Loucy (cell line): ENCODE measurements around the gene ATP8B3.

Source experiments
- H2AFZ ChIP-seq: fragments of 200-600 bp; sonication (generic); 2 replicates; pipeline ENCODE4 v1.6.0; 2016; ENCODE audit warnings: antibody characterized with exemption, mild to moderate bottlenecking, low read length, moderate library complexity
- H3F3A ChIP-seq: fragments of 200-600 bp; 2 replicates; pipeline ENCODE4 v1.6.0; 2016; ENCODE audit warnings: antibody characterized with exemption, low read depth, mild to moderate bottlenecking
- H3K27me3 ChIP-seq: fragments of 200-600 bp; sonication (generic); 2 replicates; pipeline ENCODE4 v1.6.1; 2014; ENCODE audit warnings: low read length, mild to moderate bottlenecking; ENCODE audit not compliant: insufficient read depth, poor library complexity, severe bottlenecking
- H3K36me3 ChIP-seq: fragments of 200-600 bp; sonication (generic); 2 replicates; pipeline ENCODE4 v1.6.1; 2016; ENCODE audit warnings: low read length; ENCODE audit not compliant: insufficient read depth
- H3K4me1 ChIP-seq: fragments of 200-600 bp; sonication (generic); 2 replicates; pipeline ENCODE4 v1.5.1; 2014; ENCODE audit warnings: low read length, mild to moderate bottlenecking; ENCODE audit not compliant: insufficient read depth, poor library complexity, severe bottlenecking
- H3K4me2 ChIP-seq: fragments of 200-600 bp; sonication (generic); 2 replicates; pipeline ENCODE4 v1.6.0; 2014; ENCODE audit warnings: antibody characterized with exemption, low read length, low read depth, mild to moderate bottlenecking; ENCODE audit not compliant: poor library complexity, severe bottlenecking
- H3K4me3 ChIP-seq: fragments of 200-600 bp; sonication (generic); 2 replicates; pipeline ENCODE4 v1.5.1; 2014; ENCODE audit warnings: low read length, mild to moderate bottlenecking, mixed read lengths; ENCODE audit not compliant: poor library complexity, severe bottlenecking
- H3K79me2 ChIP-seq: fragments of 200-600 bp; sonication (generic); 2 replicates; pipeline ENCODE4 v1.6.1; 2014; ENCODE audit warnings: low read length; ENCODE audit not compliant: insufficient read depth
- H3K9ac ChIP-seq: fragments of 200-600 bp; sonication (generic); 2 replicates; pipeline ENCODE4 v1.6.0; 2014; ENCODE audit warnings: mild to moderate bottlenecking, low read depth, low read length, moderate library complexity; ENCODE audit not compliant: poor library complexity, severe bottlenecking
- H3K9me2 ChIP-seq: fragments of 200-600 bp; sonication (generic); replicated peaks from 2 replicates; pipeline ENCODE4 v1.6.1; 2016; ENCODE audit warnings: low read depth, low read length, mixed read lengths
- H3K9me3 ChIP-seq: fragments of 200-600 bp; sonication (generic); 2 replicates; pipeline ENCODE4 v1.6.1; 2014; ENCODE audit warnings: mild to moderate bottlenecking, antibody characterized with exemption, low read length, low read depth; ENCODE audit not compliant: insufficient read depth
- H4K20me1 ChIP-seq: fragments of 200-600 bp; sonication (generic); 2 replicates; pipeline ENCODE4 v1.6.0; 2014; ENCODE audit warnings: antibody characterized with exemption, low read length, mild to moderate bottlenecking; ENCODE audit not compliant: insufficient read depth, poor library complexity, severe bottlenecking
- EZH2phosphoT487 ChIP-seq: fragments of 200-600 bp; IDR thresholded peaks from 2 replicates; pipeline ENCODE4 v1.6.1; 2018; ENCODE audit warnings: antibody characterized with exemption, mild to moderate bottlenecking, moderate library complexity, borderline replicate concordance
- TF ChIP-seq, protein P1 (sequence below): fragments of 200-600 bp; sonication (generic); conservative IDR thresholded peaks from 2 replicates; pipeline ENCODE4 v1.5.1; 2014; ENCODE audit warnings: mild to moderate bottlenecking, antibody characterized with exemption, low read length

The ATP8B3 gene

DNA sequence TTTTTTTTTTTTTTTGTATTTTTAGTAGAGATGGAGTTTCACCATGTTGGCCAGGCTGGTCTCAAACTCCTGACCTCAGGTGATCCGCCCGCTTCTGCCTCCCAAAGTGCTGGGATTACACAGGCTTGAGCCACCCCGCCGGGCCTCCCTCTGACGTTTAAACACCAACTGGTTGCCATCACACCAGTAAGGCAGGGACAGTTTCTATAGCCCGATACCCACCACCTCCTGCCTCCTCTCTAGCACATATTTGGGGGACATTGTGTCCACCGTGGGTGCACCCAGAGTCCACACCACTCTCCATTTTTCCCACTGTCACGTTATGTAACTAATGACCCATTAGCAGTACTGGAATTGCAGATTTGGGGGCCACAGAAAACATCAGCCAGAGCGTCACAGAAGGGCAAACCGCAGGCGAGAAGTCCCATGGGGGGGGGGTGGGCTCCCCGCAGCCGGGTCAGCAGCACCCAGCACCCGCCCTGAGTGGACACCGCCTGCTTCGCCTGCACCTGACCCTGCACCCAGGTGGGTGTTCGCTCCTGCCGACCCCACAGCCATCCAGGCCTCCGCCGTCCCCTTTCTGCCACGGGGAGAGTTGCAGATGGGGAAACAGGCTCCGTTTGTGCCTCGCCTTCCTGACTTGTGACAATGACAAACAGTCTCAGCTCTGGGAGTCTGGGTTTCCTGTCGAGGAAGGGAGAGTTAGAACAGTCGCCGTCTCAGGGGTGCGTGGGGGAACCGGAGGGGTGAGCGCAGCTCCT is 55.2 kb downstream of the ATP8B3 start:
- no peaks in the 10 kb centered on the region for H3K27me3 ChIP-seq
- H3K4me2 ChIP-seq = no peak overlapping the region
- no peaks in the 10 kb centered on the region for H4K20me1 ChIP-seq
- no peak overlapping the region for H3K9ac ChIP-seq
- H3F3A ChIP-seq = no peaks in the 10 kb centered on the region
- no peak overlapping the region for H2AFZ ChIP-seq
- H3K9me2 ChIP-seq = no peaks in the 10 kb centered on the region
- H3K79me2 ChIP-seq = no peaks in the 10 kb centered on the region
- no peak overlapping the region for H3K4me3 ChIP-seq
- no peaks in the 10 kb centered on the region for H3K4me1 ChIP-seq
- no peaks in the 10 kb centered on the region for H3K36me3 ChIP-seq
- TF ChIP-seq, protein P1, sequence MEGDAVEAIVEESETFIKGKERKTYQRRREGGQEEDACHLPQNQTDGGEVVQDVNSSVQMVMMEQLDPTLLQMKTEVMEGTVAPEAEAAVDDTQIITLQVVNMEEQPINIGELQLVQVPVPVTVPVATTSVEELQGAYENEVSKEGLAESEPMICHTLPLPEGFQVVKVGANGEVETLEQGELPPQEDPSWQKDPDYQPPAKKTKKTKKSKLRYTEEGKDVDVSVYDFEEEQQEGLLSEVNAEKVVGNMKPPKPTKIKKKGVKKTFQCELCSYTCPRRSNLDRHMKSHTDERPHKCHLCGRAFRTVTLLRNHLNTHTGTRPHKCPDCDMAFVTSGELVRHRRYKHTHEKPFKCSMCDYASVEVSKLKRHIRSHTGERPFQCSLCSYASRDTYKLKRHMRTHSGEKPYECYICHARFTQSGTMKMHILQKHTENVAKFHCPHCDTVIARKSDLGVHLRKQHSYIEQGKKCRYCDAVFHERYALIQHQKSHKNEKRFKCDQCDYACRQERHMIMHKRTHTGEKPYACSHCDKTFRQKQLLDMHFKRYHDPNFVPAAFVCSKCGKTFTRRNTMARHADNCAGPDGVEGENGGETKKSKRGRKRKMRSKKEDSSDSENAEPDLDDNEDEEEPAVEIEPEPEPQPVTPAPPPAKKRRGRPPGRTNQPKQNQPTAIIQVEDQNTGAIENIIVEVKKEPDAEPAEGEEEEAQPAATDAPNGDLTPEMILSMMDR = no peak
- TF ChIP-seq EZH2phosphoT487 = no peak
- no peaks in the 10 kb centered on the region for H3K9me3 ChIP-seq

- no peaks in the 10 kb centered on the region for H3K36me3 ChIP-seq
- H3K9me2 ChIP-seq = no peaks in the 10 kb centered on the region
- H3K4me1 ChIP-seq = no peaks in the 10 kb centered on the region
- no peaks in the 10 kb centered on the region for H3F3A ChIP-seq
- no peak overlapping the region for H3K4me2 ChIP-seq
- no peak overlapping the region for H2AFZ ChIP-seq
- no peaks in the 10 kb centered on the region for H3K9me3 ChIP-seq
- no peak overlapping the region for H3K9ac ChIP-seq
- no peak overlapping the region for H3K4me3 ChIP-seq
- no peak for TF ChIP-seq EZH2phosphoT487
- TF ChIP-seq, protein P1 = no peak
- H3K27me3 ChIP-seq = no peaks in the 10 kb centered on the region
- H3K79me2 ChIP-seq = no peaks in the 10 kb centered on the region
- H4K20me1 ChIP-seq = no peaks in the 10 kb centered on the region
These were observed 55.8 kb downstream of the ATP8B3 start for GRCh38 chr19:1756264-1756663.

DNA sequence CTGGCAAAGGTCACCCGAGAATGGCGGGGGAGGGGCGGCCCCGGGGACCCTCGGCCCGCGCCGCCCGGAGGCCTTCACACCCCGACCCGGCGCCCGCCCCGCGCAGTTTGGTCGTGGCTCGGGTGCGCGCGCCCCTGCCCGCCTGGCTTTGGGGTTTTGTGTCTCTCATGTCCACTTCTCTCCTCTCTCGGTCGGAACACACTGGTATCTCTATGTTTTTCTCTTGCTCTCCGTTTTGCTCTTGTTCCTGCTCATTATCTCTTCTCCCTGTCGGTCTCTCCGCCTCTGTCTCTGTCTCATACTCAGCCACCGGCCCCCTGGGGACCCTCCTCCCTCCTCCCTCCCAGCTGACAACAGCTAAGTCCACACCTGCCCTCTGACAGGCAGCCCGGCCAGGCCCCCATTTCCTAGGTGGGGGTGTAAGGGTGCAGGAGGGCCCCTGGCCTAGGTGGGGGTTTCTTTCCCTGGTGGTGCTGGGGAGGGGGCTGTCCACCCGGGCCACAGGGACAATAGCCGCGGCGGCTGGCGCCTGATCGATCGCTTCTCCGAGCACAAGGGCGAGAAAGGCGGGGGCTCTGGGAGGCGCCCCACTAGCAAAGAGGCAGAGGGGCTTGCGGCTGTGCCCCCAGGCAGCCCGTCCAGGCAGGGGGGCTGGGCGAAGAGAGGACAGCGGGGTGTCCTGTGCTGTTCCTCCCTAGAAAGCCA is 56.5 kb downstream of the ATP8B3 start:
- H2AFZ ChIP-seq = no peak overlapping the region
- no peaks in the 10 kb centered on the region for H3K79me2 ChIP-seq
- H3K27me3 ChIP-seq = no peaks in the 10 kb centered on the region
- H4K20me1 ChIP-seq = no peaks in the 10 kb centered on the region
- no peaks in the 10 kb centered on the region for H3K4me1 ChIP-seq
- H3K9ac ChIP-seq = no peak overlapping the region
- TF ChIP-seq, protein P1 = no peak
- no peak for TF ChIP-seq EZH2phosphoT487
- no peak overlapping the region for H3K4me2 ChIP-seq
- H3K9me2 ChIP-seq = no peaks in the 10 kb centered on the region
- H3F3A ChIP-seq = no peaks in the 10 kb centered on the region
- no peaks in the 10 kb centered on the region for H3K36me3 ChIP-seq
- no peak overlapping the region for H3K4me3 ChIP-seq
- no peaks in the 10 kb centered on the region for H3K9me3 ChIP-seq
